HG03558 (cell line): ENCODE results near the gene STX3.
"Not testable (repeated sequence)": the region's sequence is repeated elsewhere in the genome, so short reads cannot be mapped to it uniquely, and the experiment has no call there.

Experiments
- ATAC-seq: cut with Tn5 transposase; IDR thresholded peaks from one replicate; pipeline ENCODE4 v1.9.1; 2021; ENCODE audit warnings: moderate number of reproducible peaks; ENCODE audit not compliant: unreplicated experiment; ENCODE audit errors: extremely low read depth

Gene STX3

GRCh38 chr11:59756845-59757244 is 1.7 kb downstream of the STX3 start:
- no peak for ATAC-seq

DNA sequence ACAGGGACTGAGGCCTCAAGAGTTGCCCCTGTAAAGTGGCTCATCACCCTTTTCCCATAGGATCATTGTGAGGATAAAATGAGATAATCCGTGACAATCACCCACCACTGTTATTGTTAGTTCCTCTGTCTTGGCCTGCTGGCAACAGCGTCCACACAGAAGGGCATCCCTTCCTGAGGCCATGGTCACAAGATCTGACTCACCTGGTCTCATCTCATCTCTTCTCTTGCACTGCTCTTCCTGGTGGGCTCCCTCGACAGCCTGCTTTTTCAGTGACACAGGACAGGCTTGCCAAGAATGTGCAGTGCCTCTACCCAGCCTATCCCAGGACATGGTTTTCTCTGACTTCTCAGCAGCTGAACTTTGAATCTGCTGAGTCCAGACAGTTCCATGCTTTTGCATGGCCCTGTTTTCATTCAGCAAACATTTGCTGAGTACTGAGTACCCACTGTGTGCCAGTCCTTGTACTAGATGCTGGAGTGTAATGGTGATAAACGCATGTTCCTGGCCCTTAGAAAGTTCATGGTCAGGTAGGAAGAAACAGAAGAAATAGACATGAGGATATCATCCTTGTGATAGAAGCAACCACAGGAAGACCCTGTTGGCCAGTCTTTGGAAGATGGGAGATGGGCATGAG is 3.3 kb downstream of the STX3 start:
- no peak for ATAC-seq

DNA sequence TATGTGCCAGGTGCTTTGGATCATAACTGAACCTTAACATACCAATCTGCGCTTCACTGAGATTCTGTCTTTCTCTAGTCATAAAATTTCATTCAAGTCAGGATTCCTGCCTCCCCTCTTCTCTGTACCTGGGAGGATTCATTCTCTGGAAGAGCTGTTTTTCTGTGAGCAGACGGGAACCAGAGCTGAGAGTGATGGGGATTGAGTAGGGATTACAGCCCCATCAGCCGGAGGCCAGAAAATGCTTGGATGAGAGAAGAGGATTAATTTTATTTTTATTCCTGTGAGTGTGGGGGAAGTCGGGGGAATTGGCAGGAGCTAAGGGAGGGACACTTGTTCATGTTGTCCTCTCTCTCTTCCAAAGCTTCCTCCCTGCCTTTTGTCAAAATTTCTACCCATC is 4.7 kb downstream of the STX3 start:
- ATAC-seq: no peak

DNA sequence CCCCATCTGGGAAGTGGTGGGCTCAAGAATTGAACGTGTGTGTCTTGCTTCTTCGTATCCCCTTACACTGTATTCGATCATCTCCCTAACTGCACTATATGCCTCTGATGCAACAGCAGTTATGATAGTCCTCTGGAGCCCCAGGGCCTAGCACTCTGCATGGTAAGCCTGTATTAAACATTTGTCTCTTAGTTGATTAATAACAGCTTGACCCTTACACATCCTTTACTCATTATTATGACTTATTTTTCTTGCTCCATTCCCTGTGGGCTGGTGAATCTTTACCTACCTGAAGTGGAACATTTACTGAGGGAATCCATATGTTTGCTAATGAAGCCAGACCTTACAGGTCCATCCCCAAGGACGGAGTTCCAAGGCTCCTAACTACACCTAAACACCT is 5.6 kb downstream of the STX3 start:
- no peak for ATAC-seq

- no peak for ATAC-seq
Observed at GRCh38 chr11:59761993-59762392, 6.8 kb downstream of the STX3 start.

DNA sequence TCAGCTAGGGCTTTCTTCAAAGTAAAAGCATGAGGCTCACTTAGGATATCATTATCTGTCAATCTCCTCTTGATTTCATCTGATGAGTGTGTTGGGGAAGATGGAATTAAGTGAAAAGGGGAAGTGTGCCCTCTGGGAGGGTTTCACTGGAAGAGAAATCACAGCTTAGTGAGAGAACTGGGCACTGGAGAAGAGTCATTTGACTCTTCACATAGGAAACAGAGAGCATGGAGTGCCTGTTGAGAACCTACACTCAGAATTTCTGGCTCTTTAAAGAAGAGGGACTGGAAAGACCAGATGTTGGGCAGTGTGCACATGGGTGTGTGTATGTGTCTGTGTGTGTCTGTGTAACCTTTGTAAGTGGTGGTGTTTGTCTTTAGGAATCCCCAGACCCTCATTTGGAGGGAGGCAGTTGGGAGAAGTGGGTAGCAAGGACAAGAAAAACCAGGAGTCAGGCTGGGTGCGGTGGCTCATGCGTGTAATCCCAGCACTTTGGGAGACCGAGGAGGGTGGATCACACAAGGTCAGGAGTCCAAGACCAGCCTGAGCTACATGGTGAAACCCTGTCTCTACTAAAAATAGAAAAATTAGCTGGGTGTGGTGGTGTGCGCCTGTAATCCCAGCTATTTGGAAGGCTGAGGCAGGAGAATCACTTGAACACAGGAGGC is 10.0 kb downstream of the STX3 start:
- no peak for ATAC-seq

GRCh38 chr11:59766542-59767224 is 11.5 kb downstream of the STX3 start:
- ATAC-seq: no peak

DNA sequence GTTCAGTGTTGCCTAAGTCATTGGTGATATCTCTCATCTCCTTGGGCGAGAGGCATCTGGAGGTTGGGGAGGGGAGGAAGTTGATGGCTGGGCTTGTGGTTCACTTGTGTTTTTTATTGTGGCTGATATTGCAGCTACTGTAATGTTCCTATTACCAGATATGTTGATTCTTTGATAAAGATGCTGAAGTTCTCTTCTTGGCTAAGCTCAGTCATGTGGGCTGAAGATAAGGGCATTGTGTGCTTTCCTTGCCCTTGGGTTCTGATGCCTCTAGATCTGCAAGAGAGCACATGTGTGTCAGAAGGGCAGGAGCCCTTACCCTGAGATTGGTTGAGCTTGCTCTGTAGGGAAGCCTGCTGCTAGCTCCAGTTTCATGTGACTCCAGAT is 12.0 kb downstream of the STX3 start:
- ATAC-seq: no peak

DNA sequence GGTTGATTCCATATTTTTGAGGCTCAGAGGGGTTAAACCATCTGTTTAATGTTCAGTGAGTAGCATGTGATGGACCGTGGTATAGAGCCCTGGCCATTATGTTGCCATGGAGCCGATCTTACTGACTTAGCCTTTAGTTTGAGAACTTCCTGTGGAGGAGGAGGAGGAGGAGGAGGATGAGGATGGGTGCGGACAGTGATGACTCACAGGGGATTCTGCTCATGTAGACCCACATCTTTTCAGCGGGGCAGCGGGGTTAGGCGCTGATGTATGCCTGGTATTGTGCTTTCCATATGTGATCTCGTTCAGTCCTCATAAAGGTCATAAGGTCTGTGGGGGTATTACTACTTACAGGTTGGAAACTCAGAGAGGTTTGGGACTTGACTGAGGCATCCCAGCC is 13.9 kb downstream of the STX3 start:
- no peak for ATAC-seq

DNA sequence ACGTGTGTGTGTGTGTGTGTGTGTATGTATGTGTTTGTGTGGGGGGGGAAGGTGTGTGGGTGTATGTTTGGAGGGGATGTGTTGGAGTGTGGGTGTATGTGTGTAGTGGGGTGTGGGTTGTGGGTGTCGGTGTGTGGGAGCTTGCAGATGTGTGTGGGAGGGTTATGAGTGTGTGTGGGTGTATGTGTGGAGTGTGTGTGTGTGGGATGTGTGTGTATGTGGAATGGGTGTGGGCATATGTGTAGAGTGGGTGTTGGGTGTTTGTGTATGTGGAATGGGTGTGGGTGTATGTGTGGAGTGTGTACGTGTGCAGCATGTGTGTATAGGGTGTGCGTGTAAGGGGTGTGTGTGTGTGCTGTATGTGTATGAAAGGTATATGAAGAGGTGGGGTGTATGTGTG is 14.7 kb downstream of the STX3 start:
- ATAC-seq: no peak

GRCh38 chr11:59770319-59770718 is 15.1 kb downstream of the STX3 start:
- ATAC-seq: no peak

- ATAC-seq: no peak
Observed at GRCh38 chr11:59770869-59771268, 15.7 kb downstream of the STX3 start.

- no peak for ATAC-seq
Observed at GRCh38 chr11:59771605-59772004, 16.4 kb downstream of the STX3 start.

- no peak for ATAC-seq
Observed at GRCh38 chr11:59773083-59773440, 17.9 kb downstream of the STX3 start.

DNA sequence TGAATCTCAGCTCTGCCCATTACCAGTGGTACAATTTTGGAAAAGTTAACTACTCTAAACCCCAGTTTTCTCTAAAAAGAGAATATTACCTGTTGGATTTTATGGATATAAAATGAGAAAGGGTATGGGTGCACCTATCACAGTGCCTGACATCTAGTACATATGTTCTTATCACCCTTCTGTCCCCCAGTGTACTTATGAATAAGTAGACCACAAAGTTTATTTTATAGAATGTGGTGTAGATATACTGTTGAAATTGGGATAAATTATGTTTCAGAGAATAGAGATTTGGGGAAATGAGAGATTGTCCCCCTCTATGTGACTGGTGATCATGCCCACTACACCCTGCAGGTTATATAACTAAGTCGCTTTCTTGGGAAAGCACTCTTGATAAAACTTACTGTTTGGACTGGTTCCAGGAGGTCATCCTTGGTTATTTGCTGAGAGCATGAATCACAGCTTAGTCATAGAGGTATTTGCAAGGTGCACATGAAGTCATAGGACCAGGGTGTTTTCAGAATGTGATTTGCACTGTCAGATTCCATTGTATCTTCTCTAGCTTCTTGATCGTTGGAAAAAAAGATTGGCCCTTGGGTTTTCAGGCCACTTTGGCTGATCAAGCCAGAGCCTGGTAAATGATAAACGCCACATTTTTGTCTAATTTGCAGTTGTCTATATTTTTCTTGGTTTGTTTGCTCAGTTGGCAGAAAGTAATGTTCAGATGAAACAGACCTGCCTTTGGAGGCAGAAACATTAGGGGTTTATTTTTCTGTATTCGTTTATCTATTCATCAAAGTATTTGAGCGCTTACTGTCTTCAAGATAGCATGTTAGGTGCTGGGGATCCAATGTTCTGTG is 21.3 kb downstream of the STX3 start:
- no peak for ATAC-seq

- no peak for ATAC-seq
Observed at GRCh38 chr11:59777104-59777503, 21.9 kb downstream of the STX3 start.

DNA sequence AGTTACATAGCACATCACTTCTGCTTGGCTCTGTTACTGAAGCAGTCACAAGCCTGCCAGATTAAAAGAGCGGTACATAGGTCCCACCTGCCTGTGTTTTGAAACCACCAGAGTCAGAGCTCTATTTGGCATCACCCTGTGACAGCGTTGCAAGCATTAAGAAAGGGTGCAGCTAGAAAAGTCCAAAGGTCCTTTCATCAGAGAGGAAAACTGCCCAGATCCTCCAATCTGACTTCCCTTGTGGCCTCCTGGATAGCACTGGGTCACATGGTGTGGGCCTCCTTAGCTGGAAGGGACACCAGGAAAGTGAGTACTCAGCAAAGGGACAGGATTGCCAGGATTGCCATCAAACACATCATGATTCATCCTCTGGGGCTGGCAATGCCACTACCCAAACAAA is 22.9 kb downstream of the STX3 start:
- no peak for ATAC-seq

- ATAC-seq: no peak
Observed at GRCh38 chr11:59779487-59779886, 24.3 kb downstream of the STX3 start.

DNA sequence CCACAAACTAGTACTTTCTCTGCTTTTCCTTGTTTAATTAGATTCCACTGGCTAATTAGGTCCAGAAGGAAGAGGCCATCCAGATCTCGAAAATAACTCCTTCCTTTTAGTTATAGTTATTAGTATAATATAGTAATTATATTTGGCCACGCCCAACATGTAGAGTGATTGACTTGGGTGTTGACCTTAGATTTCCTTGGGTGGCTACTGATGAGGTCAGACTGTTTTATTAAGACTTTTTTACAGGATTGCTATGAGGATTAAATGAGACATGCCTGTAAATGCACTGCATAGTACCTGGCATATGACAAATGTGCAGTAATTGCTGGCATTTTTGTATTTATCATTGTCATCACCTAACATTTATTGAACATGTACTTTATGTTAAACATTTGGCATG is 26.9 kb downstream of the STX3 start:
- no peak for ATAC-seq

DNA sequence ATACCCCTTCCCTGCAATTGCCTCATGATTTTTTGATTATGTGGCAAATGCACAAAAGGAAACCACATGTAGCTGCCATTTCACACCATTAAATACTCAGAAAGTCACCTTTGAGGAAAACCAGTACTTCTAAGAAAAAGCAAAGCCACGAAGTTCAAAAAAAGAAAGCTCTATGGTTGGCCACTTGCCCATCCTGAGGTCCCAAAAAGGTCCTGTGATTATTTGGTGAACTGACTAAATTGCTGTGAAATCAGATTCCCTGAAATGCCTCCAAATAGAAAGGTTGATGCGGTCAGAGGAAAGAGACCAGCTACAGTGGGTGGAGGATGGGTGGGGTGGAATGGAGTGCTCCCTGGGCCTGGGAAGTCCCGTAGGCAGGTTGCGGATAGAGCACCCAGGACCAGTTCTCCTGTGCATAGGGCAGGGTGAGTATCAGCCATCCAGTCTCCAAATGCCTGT is 28.5 kb downstream of the STX3 start:
- ATAC-seq: no peak

DNA sequence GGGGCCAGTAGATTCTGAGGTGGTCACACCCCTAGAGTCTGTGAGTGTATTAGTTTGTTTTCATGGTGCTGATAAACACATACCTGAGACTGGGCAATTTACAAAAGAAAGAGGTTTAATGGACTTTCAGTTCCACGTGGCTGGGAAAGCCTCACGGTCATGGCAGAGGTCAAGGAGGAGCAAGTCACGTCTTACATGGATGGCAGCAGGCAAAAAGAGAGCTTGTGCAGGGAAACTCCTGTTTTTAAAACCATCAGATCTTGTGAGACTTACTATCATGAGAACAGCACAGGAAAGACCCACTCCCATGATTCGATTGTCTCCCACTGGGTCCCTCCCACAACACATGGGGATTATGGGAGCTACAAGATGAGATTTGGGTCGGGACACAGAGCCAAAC is 29.3 kb downstream of the STX3 start:
- ATAC-seq: not testable (repeated sequence)
